GM19328 (cell line): ENCODE data around the gene CDIPT.

Experiments
- ATAC-seq: cut with Tn5 transposase; IDR thresholded peaks from one replicate; pipeline ENCODE4 v1.9.1; 2021; ENCODE audit warnings: mild to moderate bottlenecking, moderate library complexity; ENCODE audit not compliant: unreplicated experiment

Gene CDIPT

DNA sequence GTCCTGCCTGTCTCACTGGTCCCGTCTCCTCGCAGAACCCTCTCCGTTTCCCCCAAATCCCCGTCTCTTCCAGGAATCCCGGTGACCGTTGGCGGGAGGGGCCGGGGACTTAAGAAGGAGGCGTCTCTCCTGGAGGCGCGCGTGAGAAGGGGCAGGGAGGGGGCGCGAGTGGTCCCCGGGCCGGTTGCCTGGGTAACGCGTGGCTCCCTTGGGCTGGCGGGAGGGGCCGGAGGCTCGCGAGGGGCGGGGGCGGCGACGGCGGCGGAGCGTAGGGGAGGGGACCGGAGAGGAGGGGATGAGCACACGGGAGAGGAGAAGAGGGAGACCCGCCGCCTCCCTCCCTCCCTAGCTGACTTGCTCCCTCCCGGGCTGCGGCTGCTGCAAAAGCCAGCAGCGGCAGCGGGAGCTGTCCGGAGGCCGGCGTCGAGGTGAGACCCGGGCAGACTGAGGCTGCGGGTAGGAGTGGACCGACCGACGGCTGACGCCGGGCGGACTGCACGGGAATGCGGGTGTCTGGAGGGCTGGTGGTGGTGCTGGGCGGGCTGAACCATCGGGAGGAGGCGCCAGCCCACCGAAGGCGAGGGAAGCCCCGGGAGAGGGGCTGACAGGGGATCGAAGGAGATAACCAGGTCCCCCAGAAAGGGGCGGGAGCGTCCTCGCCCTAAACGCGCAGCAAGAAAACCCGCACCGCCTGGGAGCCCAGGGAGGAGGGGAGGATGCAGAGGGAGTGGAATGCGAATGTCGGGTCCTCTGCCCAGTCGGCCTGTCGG lies 50.9 kb downstream of the CDIPT start, which contains the start of gene PRRT2:
TSS of gene PRRT2 (plus strand) at position 298 of the 770 bp plus-strand sequence. CDS start 862 bp downstream, outside the sequence.
- no peak for ATAC-seq

DNA sequence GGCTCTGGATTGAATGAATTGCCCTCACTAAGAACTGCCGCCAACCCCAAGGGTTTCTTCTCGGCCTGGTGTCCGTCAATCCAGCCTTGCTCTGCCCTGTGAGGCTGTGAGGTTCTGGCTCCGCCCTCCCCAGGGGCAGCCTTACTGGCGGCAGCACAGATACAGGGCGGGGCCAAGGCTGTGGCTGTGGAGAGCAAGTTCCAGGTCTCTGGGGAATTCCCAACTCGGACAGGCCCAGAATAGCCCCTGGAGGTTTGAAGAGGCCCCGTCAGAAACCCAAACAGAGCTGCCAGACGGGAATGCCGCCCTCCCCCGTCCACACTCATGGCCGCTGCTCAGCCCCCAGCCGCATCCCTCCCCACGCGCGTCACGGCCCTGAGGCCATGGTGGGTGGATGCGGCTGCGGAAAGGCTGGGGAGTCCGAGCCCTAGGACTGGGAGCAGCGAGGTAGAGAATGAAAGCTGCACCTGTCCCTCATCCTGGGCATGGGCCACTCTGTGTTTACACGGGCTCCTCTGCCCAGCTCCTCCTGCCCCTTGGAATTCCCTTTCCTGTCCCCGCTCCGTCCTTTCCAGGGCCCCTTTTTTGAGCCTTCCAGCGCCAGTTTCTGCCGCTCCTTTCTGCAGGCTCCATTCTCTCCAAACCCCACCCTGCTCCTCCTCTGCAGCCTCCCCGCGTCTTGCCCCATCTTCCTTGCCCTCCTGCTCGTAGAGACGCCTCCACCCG lies 51.7 kb downstream of the CDIPT start:
- no peak for ATAC-seq

- no peak for ATAC-seq
Observed at GRCh38 chr16:29810699-29811169, 52.3 kb downstream of the CDIPT start.

DNA sequence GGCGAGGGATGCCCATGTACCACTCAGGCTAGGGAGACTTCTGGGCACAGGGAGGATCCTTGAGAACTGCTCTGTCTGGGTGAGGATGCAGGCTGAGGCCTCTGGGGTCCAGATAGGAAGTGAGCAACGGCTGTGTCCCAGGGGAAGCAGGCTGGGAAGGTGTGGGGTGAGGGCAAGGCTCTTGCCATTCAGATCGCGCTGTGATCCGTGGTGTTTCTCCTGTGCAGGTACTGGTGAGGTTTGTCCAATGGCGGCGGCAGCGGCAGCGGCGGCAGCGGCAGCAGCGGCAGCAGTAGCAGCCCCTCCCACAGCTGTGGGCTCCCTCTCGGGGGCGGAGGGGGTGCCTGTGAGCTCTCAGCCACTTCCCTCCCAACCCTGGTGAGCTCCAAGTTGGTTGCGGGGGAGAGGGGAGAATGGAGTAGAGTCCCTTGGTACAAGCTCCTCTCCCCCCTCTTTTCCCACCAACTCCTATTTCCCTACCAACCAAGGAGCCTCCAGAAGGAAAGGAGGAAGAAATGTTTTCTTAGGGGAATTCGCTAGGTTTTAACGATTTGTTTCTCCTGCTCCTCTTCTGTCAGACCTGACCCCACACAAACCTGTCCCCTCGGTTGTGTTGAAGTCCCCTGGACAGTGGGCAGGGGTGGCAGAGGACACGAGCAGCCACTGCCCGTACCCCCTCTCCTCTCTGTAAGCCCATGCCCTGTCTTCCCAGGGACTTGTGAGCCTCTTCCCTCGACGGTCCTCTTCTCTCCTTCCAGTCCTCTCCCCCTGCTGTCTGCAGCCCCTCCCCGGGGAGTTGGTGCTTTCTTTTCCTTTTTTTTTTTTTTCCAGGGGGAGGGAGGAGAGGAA lies 53.0 kb downstream of the CDIPT start:
- no peak for ATAC-seq

GRCh38 chr16:29809031-29809747 lies 53.8 kb downstream of the CDIPT start:
- no peak for ATAC-seq
